ENCODE measurements around the gene LZTS2. TPM values are rescaled to one million over a fixed set of nuclear protein-coding genes. Genes with fewer than 3 reads are reported as not detected.
A peak's percentile ranks its signal among the peaks of the same experiment; 100 is the strongest.

Gene LZTS2
- total and polyA plus RNA-seq, 2 of the 8 experiments (the other 6 are each of a cell fraction or from before 2014, with no cell fraction given): 75.7 to 99.5 TPM

- H3K23me2 ChIP-seq (ENCODE audit: low read depth, low read length): peaks cover 9% of the 10 kb centered on the region
- H3K36me3 ChIP-seq (ENCODE audit: control insufficient read depth in 2 of 4, insufficient read depth in 4 of 4, low read length in 3 of 4): no peaks in the 10 kb centered on the region
- H2BK120ac ChIP-seq (replicated peaks; ENCODE audit: low read depth, low read length): no peak within 1 kb of the TSS
- peak within 1 kb of the TSS; percentile 74 for H4K8ac ChIP-seq (ENCODE audit: extremely low read depth, insufficient read depth, low read length)
- peak within 1 kb of the TSS; percentile 94 for H3K18ac ChIP-seq (ENCODE audit: extremely low read depth, low read length)
- CTCF ChIA-PET (ENCODE audit: partially characterized antibody): interaction anchor here (0.6 to 5.4 kb wide), 24 partner anchors 7 to 774 kb away, joined by 3 to 32 read pairs (median 4); partner anchors contain the start of genes MRPL43 and TWNK
- POLR2A ChIA-PET (ENCODE audit: partially characterized antibody): interaction anchor here (0.7 to 6.0 kb wide), 10 partner anchors 7 to 55 kb away, joined by 3 to 38 read pairs (median 3); no protein-coding TSS in a partner anchor
- peak within 1 kb of the TSS; percentile 67 to 97 (median 72) for H3K4me3 ChIP-seq (ENCODE audit: extremely low read depth in 1 of 4, insufficient read depth in 2 of 4, low read depth in 3 of 4, low read length in 4 of 4)
- peak within 1 kb of the TSS; percentile 89 to 99 for H3K4me2 ChIP-seq (ENCODE audit: insufficient read depth in 1 of 2, low read depth in 2 of 2, low read length in 2 of 2)
- H3K14ac ChIP-seq (ENCODE audit: insufficient read length): no peak within 1 kb of the TSS
- H3K4me1 ChIP-seq (replicated peaks in 1 of 4; ENCODE audit: control insufficient read depth in 3 of 4, insufficient read depth in 4 of 4, low read length in 3 of 4): peaks cover 7 to 19% (median 10%) of the 10 kb centered on the region in 4 experiments
- DNase-seq (ENCODE audit: low read depth in 1 of 2, low spot score in 2 of 2) (peak; percentile 67 to 90), FAIRE-seq (no peak)
- peaks cover 0 to 5% of the 10 kb centered on the region in 2 experiments for H4K20me1 ChIP-seq (replicated peaks in 1 of 2; ENCODE audit: control insufficient read depth in 1 of 2, insufficient read depth in 2 of 2, low read length in 2 of 2)
- H2AK5ac ChIP-seq (ENCODE audit: low read depth, low read length): 0 out of 2 replicates have a peak within 1 kb of the TSS, but pooled peaks have one; percentile 55
- 2% methylated on average over 52 of the region's 70 CpGs; no CpG with 5 or more reads in 1 of the 2 experiments for WGBS, 2 experiments (ENCODE audit: extremely low coverage in 1 of 2, insufficient coverage in 1 of 2, insufficient read length in 1 of 2, insufficient replicate concordance in 2 of 2, low coverage in 1 of 2, low lambda C conversion rate in 2 of 2, missing lambda C conversion rate in 1 of 2)
- H4K5ac ChIP-seq (ENCODE audit: insufficient read length, low read depth, low read length): no peak within 1 kb of the TSS
- H3K9me3 ChIP-seq (ENCODE audit: insufficient read depth in 2 of 2, low read depth in 1 of 2, low read length in 1 of 2): no peaks in the 10 kb centered on the region
- no peak within 1 kb of the TSS for H3K56ac ChIP-seq (replicated peaks; ENCODE audit: insufficient read length, low read depth, low read length)
- peak within 1 kb of the TSS; percentile 94 for H2AFZ ChIP-seq (ENCODE audit: low read length)
- H2BK15ac ChIP-seq (ENCODE audit: low read length): no peak within 1 kb of the TSS
- peaks cover 0 to 3% (median 1%) of the 10 kb centered on the region in 4 experiments; a peak in 1 of 7 replicates for H3K27me3 ChIP-seq (replicated peaks in 1 of 4; ENCODE audit: control insufficient read depth in 3 of 4, extremely low read depth in 1 of 4, insufficient read depth in 3 of 4, low read length in 3 of 4)
- no peak within 1 kb of the TSS for H2BK12ac ChIP-seq (ENCODE audit: low read depth, low read length)
- H2BK20ac ChIP-seq (ENCODE audit: low read length): no peak within 1 kb of the TSS
- no peak within 1 kb of the TSS for H4K91ac ChIP-seq (replicated peaks; ENCODE audit: insufficient read length, low read length)
- peak within 1 kb of the TSS; percentile 20; the same call in 1 of the 2 replicates for H2BK5ac ChIP-seq (ENCODE audit: low read depth, low read length)
- H3K27ac ChIP-seq (ENCODE audit: low read depth, low read length): no peak within 1 kb of the TSS
- peak within 1 kb of the TSS in 3 of 4 experiments; percentile 10 to 39 (median 20); a peak in 5 of 7 replicates for H3K9ac ChIP-seq (replicated peaks in 1 of 4; ENCODE audit: extremely low read depth in 1 of 4, low read depth in 3 of 4, low read length in 3 of 4)
- H3K79me2 ChIP-seq (ENCODE audit: control insufficient read depth in 1 of 2, insufficient read depth in 2 of 2, low read length in 2 of 2): no peaks in the 10 kb centered on the region
- no peak within 1 kb of the TSS for H3K23ac ChIP-seq (ENCODE audit: insufficient read length)
- H3K4ac ChIP-seq (replicated peaks; ENCODE audit: insufficient read length, low read depth, low read length): peak within 1 kb of the TSS; percentile 17
- H3K79me1 ChIP-seq (ENCODE audit: low read depth, low read length): no peaks in the 10 kb centered on the region
- TF ChIP-seq SAP30 (IDR thresholded peaks at IDR 0.05; ENCODE audit: insufficient read depth, insufficient replicate concordance, low read length) (no peak), JUND (IDR thresholded peaks at IDR 0.05; ENCODE audit: low read length) (no peak), E2F6 (IDR thresholded peaks at IDR 0.05) (0 out of 2 replicates have a peak, but pooled peaks have one; percentile 37), TEAD4 (IDR thresholded peaks at IDR 0.05; ENCODE audit: low read depth, low read length) (no peak), BACH1 (IDR thresholded peaks at IDR 0.05; ENCODE audit: low read length) (no peak), CHD2 (IDR thresholded peaks at IDR 0.05; ENCODE audit: low read length) (no peak), POLR2AphosphoS5 (IDR thresholded peaks at IDR 0.05; ENCODE audit: low read depth, low read length) (peak; percentile 37; the same call in 1 of the 2 replicates), SIRT6 (IDR thresholded peaks at IDR 0.05; ENCODE audit: low read length) (no peak), GTF2F1 (IDR thresholded peaks at IDR 0.05; ENCODE audit: borderline replicate concordance, low read depth, low read length) (no peak)
Observed at GRCh38 chr10:100969187-100970075, 30.2 kb upstream of the LZTS2 start, which contains the start of gene SEMA4G. Gene SEMA4G (plus strand): TSS chr10:100969504. CDS start chr10:100972913, 3,409 bp downstream.
